ENCODE results near the gene CTDSP2. TPM values are rescaled to one million over a fixed set of nuclear protein-coding genes. Genes with fewer than 3 reads are reported as not detected.
A peak's percentile ranks its signal among the peaks of the same experiment; 100 is the strongest.
"Not testable (repeated sequence)": the region's sequence is repeated elsewhere in the genome, so short reads cannot be mapped to it uniquely, and the experiment has no call there.

The CTDSP2 gene
- total RNA-seq, 1 donor from 2014 or later = 99.5 TPM

GRCh38 chr12:57776247-57776587, 70.3 kb downstream of the CTDSP2 start:
- no peak for DNase-seq
- intact Hi-C loops (cut with DNase I) = no loop called here
- no peak for ATAC-seq (ENCODE audit: poor library complexity)

- intact Hi-C loops (cut with DNase I) = no loop called here
- DNase-seq (no peak), ATAC-seq (ENCODE audit: poor library complexity) (no peak)
Observed at GRCh38 chr12:57775563-57776246, 70.8 kb downstream of the CTDSP2 start.

- ATAC-seq (ENCODE audit: poor library complexity) (no peak), DNase-seq (no peak)
- intact Hi-C loops (cut with DNase I) = no loop called here
Observed at GRCh38 chr12:57775044-57775443, 71.5 kb downstream of the CTDSP2 start.

- ATAC-seq (ENCODE audit: poor library complexity); intact Hi-C loops (cut with DNase I): not testable (repeated sequence)
Observed at GRCh38 chr12:57774634-57775033, 71.9 kb downstream of the CTDSP2 start.

GRCh38 chr12:57772429-57773322, 73.9 kb downstream of the CTDSP2 start, which contains the start of gene EEF1AKMT3:
EEF1AKMT3 (plus strand) TSS chr12:57772614; CDS start chr12:57772725, 111 bp downstream.
- intact Hi-C loops (cut with DNase I) = no loop called here
- peak; percentile 77 for DNase-seq
- ATAC-seq (ENCODE audit: poor library complexity) = peak; percentile 77

More at GRCh38 chr12:57774634-57775033, 71.9 kb downstream of the CTDSP2 start:
- not testable (repeated sequence) for DNase-seq

- ATAC-seq (ENCODE audit: poor library complexity) (peak; percentile 98), DNase-seq (peak; percentile 96)
- intact Hi-C loops (cut with DNase I) = no loop called here
Observed at GRCh38 chr12:57771873-57772428, 74.6 kb downstream of the CTDSP2 start, which contains the start of gene METTL1. METTL1 (minus strand) TSS chr12:57772105; CDS start chr12:57772083, 22 bp downstream.

GRCh38 chr12:57771236-57771872, 75.2 kb downstream of the CTDSP2 start:
- ATAC-seq (ENCODE audit: poor library complexity) = peak; percentile 78
- peak; percentile 93 for DNase-seq
- intact Hi-C loops (cut with DNase I) = no loop called here

GRCh38 chr12:57770734-57771133, 75.8 kb downstream of the CTDSP2 start:
- ATAC-seq (ENCODE audit: poor library complexity) (no peak), DNase-seq (no peak)
- intact Hi-C loops (cut with DNase I) = no loop called here

Small RNAs within 50 kb of the gene (microRNA-seq; reads per million reads assigned to microRNA genes)
- gene MIR26A2 = 568 reads per million, percentile 77 among the genes with 10 or more reads in this experiment

Other genes starting within 250 kb of the CTDSP2 start
- 21.7 TPM for gene DTX3, start 241.9 kb downstream of the CTDSP2 start, total RNA-seq
- 14.3 TPM for gene ARHGEF25, start 235.3 kb downstream of the CTDSP2 start, total RNA-seq
- gene B4GALNT1, start 213.5 kb downstream of the CTDSP2 start, total RNA-seq = 5.6 TPM
- 102 TPM for gene OS9, start 152.6 kb downstream of the CTDSP2 start, total RNA-seq
- gene AGAP2, start 108.0 kb downstream of the CTDSP2 start, total RNA-seq = 6.6 TPM
- 27.5 TPM for gene TSPAN31, start 101.7 kb downstream of the CTDSP2 start, total RNA-seq
- gene CDK4, start 94.4 kb downstream of the CTDSP2 start, total RNA-seq = 41.1 TPM
- 12.2 TPM for gene MARCHF9, start 91.6 kb downstream of the CTDSP2 start, total RNA-seq
- not detected for gene CYP27B1, start 79.7 kb downstream of the CTDSP2 start, total RNA-seq
- gene METTL1, start 74.6 kb downstream of the CTDSP2 start, total RNA-seq = 7.2 TPM
- 1.2 TPM for gene EEF1AKMT3, start 74.1 kb downstream of the CTDSP2 start, total RNA-seq
- 49.5 TPM for gene TSFM, start 63.9 kb downstream of the CTDSP2 start, total RNA-seq
- 2.1 TPM for gene AVIL, start 28.0 kb downstream of the CTDSP2 start, total RNA-seq
- gene ATP23, start 94.8 kb upstream of the CTDSP2 start, total RNA-seq = 7.6 TPM